H1 (cell line): Measurements from ENCODE around the gene SYF2.

Source experiments
- ATF3 ChIP-seq: IDR thresholded peaks from 2 replicates; pipeline ENCODE4 v1.6.1; 2011; ENCODE audit warnings: low read depth, mild to moderate bottlenecking, low read length; ENCODE audit not compliant: insufficient read depth
- CBX8 ChIP-seq: fragments of 300-800, 300-1000 bp; sonication (generic); IDR thresholded peaks from 2 replicates; pipeline ENCODE4 v1.7.1; 2016; ENCODE audit warnings: low read depth, low read length, borderline replicate concordance
- CHD1 ChIP-seq: IDR thresholded peaks from 2 replicates; pipeline ENCODE4 v1.6.1; 2012; ENCODE audit warnings: low read depth, low read length, improper control_type of control experiment
- CHD2 ChIP-seq: IDR thresholded peaks from 2 replicates; pipeline ENCODE4 v1.6.1; 2012; ENCODE audit warnings: low read length, improper control_type of control experiment
- EGR1 ChIP-seq: IDR thresholded peaks from 2 replicates; pipeline ENCODE4 v1.6.1; 2011; ENCODE audit warnings: low read depth, low read length, borderline replicate concordance
- EP300 ChIP-seq, 2 experiments: IDR thresholded peaks; 1 replicate in 1 of 2; 2 replicates in 1 of 2; pipeline ENCODE4 v1.6.1; 2011 to 2012; ENCODE audit warnings: low read depth in 2 of 2, low read length in 2 of 2, mild to moderate bottlenecking in 2 of 2, borderline replicate concordance in 1 of 2, inconsistent platforms in 1 of 2, moderate library complexity in 1 of 2
- GABPA ChIP-seq: IDR thresholded peaks from 2 replicates; pipeline ENCODE4 v1.6.1; 2011; ENCODE audit warnings: mild to moderate bottlenecking, low read length, moderate library complexity, borderline replicate concordance; ENCODE audit not compliant: insufficient read depth
- KDM4A ChIP-seq: IDR thresholded peaks from one replicate; pipeline ENCODE4 v1.7.1; 2012; ENCODE audit warnings: low read depth, mild to moderate bottlenecking, moderate library complexity, low read length, inconsistent platforms; ENCODE audit not compliant: severe bottlenecking
- POLR2A ChIP-seq, 2 experiments: IDR thresholded peaks; 1 replicate in 1 of 2; 2 replicates in 1 of 2; pipeline ENCODE4 v1.6.1; 2011; ENCODE audit warnings: low read depth in 2 of 2, low read length in 2 of 2, mild to moderate bottlenecking in 2 of 2; ENCODE audit errors: control extremely low read depth in 1 of 2
- RAD21 ChIP-seq, 2 experiments: IDR thresholded peaks in 1 of 2; conservative IDR thresholded peaks in 1 of 2; 2 replicates each; pipeline ENCODE4 v1.6.1; 2011; ENCODE audit warnings: low read depth in 2 of 2, low read length in 2 of 2, improper control_type of control experiment in 1 of 2, inconsistent platforms in 1 of 2, mild to moderate bottlenecking in 1 of 2, moderate library complexity in 1 of 2
- RFX5 ChIP-seq: IDR thresholded peaks from 2 replicates; pipeline ENCODE4 v1.6.1; 2011; ENCODE audit warnings: low read depth, low read length, improper control_type of control experiment, borderline replicate concordance
- TEAD4 ChIP-seq: IDR thresholded peaks from 2 replicates; pipeline ENCODE4 v1.6.1; 2012; ENCODE audit warnings: low read depth, low read length, inconsistent platforms, mixed read lengths
- TF ChIP-seq, protein P1 (sequence below), 3 experiments: IDR thresholded peaks; 1 replicate in 2 of 3; 2 replicates in 1 of 3; pipeline versions ENCODE4 v1.5.1 to v1.6.1; 2011; ENCODE audit warnings: low read length in 3 of 3, mild to moderate bottlenecking in 3 of 3, inconsistent platforms in 2 of 3, low read depth in 1 of 3, moderate library complexity in 1 of 3; ENCODE audit not compliant: insufficient read depth in 1 of 3; ENCODE audit errors: control extremely low read depth in 1 of 3

DNA sequence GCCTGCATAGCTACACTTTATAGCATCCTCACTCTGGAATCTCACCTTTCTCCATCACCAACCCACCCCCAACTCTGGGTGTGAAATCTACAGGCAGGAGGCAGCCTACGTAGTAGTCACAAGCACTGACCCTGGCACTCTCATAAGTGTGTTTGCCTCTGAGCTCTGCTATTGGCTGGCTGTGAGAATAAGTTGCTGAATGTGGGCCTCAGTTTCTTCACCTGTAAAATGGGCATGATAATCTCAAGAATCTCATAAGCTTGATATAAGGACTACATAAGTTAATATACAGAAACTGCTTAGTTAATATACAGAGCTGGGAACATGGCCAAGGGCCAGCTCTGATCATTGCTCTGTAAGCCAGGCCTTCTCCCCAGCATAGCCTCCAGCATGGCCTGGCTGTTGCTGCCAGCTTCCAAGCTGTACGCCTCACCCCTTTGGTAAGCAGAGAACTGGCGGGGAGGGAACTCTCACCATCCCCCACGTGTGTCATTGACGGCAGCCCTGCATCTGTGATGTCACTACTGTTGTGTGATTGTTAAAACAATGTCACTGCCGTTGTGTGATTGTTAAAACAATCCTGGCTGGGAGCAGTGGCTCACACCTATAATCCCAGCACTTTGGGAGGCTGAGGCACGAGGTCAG, 53.3 kb downstream of the SYF2 start:
- TF ChIP-seq CHD1 (no peak), EGR1 (no peak), KDM4A (no peak), POLR2A (IDR thresholded peaks at IDR 0.05; ENCODE audit: control extremely low read depth in 1 of 2, low read depth in 2 of 2, low read length in 2 of 2) (no peak), CBX8 (no peak), EP300 (IDR thresholded peaks at IDR 0.05; ENCODE audit: borderline replicate concordance in 1 of 2, low read depth in 2 of 2, low read length in 2 of 2) (no peak), TEAD4 (no peak), RAD21 (IDR thresholded peaks at IDR 0.05 in 1 of 2, conservative IDR thresholded peaks at IDR 0.05 in 1 of 2; ENCODE audit: low read depth in 2 of 2, low read length in 2 of 2) (no peak), RFX5 (no peak), GABPA (no peak), ATF3 (no peak), CHD2 (no peak)
- TF ChIP-seq, protein P1, sequence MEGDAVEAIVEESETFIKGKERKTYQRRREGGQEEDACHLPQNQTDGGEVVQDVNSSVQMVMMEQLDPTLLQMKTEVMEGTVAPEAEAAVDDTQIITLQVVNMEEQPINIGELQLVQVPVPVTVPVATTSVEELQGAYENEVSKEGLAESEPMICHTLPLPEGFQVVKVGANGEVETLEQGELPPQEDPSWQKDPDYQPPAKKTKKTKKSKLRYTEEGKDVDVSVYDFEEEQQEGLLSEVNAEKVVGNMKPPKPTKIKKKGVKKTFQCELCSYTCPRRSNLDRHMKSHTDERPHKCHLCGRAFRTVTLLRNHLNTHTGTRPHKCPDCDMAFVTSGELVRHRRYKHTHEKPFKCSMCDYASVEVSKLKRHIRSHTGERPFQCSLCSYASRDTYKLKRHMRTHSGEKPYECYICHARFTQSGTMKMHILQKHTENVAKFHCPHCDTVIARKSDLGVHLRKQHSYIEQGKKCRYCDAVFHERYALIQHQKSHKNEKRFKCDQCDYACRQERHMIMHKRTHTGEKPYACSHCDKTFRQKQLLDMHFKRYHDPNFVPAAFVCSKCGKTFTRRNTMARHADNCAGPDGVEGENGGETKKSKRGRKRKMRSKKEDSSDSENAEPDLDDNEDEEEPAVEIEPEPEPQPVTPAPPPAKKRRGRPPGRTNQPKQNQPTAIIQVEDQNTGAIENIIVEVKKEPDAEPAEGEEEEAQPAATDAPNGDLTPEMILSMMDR (IDR thresholded peaks at IDR 0.05; ENCODE audit: control extremely low read depth in 1 of 3, insufficient read depth in 1 of 3, low read depth in 1 of 3, low read length in 3 of 3): no peak
